Immature natural killer cell (primary cell): ENCODE data around the gene TENM3. TPM values are rescaled to one million over a fixed set of nuclear protein-coding genes. Genes with fewer than 3 reads are reported as not detected.

Experiments used
- DNase-seq, 3 donors: peaks; one replicate each; pipeline ENCODE4 v3.0.0; 2022; ENCODE audit warnings: mixed read lengths in 1 of 3
- H3K27ac Mint-ChIP-seq, 6 donors: one replicate each; pipeline ENCODE4 v1.8.0; 2020; ENCODE audit warnings: mixed read lengths in 6 of 6, mild to moderate bottlenecking in 5 of 6, inconsistent platforms in 4 of 6, moderate library complexity in 3 of 6
- H3K27me3 Mint-ChIP-seq, 3 donors: one replicate each; pipeline ENCODE4 v1.8.0; 2020 to 2021; ENCODE audit warnings: low read depth in 3 of 3, mild to moderate bottlenecking in 3 of 3, mixed read lengths in 3 of 3, moderate library complexity in 3 of 3, inconsistent platforms in 1 of 3
- H3K36me3 Mint-ChIP-seq, 3 donors: one replicate each; pipeline ENCODE4 v1.8.0; 2020; ENCODE audit warnings: mixed read lengths in 3 of 3, inconsistent platforms in 2 of 3, mild to moderate bottlenecking in 2 of 3
- H3K4me1 Mint-ChIP-seq, 2 donors: one replicate each; pipeline ENCODE4 v1.8.0; 2020; ENCODE audit warnings: inconsistent platforms in 2 of 2, mild to moderate bottlenecking in 2 of 2, mixed read lengths in 2 of 2, moderate library complexity in 1 of 2
- H3K4me3 Mint-ChIP-seq, 5 donors: one replicate each; pipeline ENCODE4 v1.8.0; 2020; ENCODE audit warnings: mild to moderate bottlenecking in 5 of 5, mixed read lengths in 5 of 5, inconsistent platforms in 3 of 5, moderate library complexity in 3 of 5
- H3K9me3 Mint-ChIP-seq, 6 donors: one replicate each; pipeline ENCODE4 v1.8.0; 2020; ENCODE audit warnings: mild to moderate bottlenecking in 6 of 6, mixed read lengths in 6 of 6, inconsistent platforms in 4 of 6, moderate library complexity in 3 of 6
- polyA plus RNA-seq, 3 donors: library from polyadenylated mRNA; unstranded; fragments of 300-500 nt; fragmentation: Illumina TruSeq; gene quantifications; one replicate each; pipeline ENCODE4 v1.2.3, GENCODE V29; 2021

The TENM3 gene
- polyA plus RNA-seq, 3 donors from 2014 or later = not detected

GRCh38 chr4:182835006-182835740, 592.0 kb downstream of the TENM3 start:
- Mint-ChIP-seq H3K27me3 (peaks cover 2 to 10% (median 2%) of the 10 kb centered on the region in 3 donors), H3K4me3 (no peak overlapping the region), H3K27ac (peak overlapping the region in 2 of 6 donors; percentile 5 to 50)

DNA sequence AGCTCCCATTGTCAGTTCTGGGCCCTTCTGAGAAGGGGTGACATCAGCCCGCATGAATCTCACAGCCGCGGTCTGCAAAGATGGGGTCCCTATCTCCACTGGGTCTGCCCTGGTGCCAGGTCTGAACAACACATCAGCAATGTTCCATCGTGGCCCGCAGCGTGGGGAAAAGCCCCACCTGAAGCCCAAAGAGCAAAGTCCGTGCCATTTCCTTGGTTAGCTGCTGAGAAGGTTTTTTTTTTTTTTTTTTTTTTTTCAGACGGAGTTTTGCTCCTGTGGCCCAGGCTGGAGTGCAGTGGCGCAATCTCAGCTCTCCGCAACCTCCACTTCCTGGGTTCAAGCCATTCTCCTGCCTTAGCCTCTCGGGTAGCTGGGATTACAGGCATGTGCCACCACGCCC, 594.6 kb downstream of the TENM3 start:
- Mint-ChIP-seq H3K36me3 (no peaks in the 10 kb centered on the region), H3K9me3 (peaks cover 0 to 5% (median 0%) of the 10 kb centered on the region in 6 donors), H3K4me3 (no peak overlapping the region), H3K27ac (no peak overlapping the region), H3K4me1 (peaks cover 13 to 22% of the 10 kb centered on the region in 2 donors), H3K27me3 (peaks cover 2 to 8% (median 4%) of the 10 kb centered on the region in 3 donors)
- no peak for DNase-seq

More at GRCh38 chr4:182835006-182835740, 592.0 kb downstream of the TENM3 start:
- peaks cover 13 to 28% of the 10 kb centered on the region in 2 donors for H3K4me1 Mint-ChIP-seq
- no peaks in the 10 kb centered on the region for H3K36me3 Mint-ChIP-seq
- no peak for DNase-seq
- peaks cover 0 to 5% (median 0%) of the 10 kb centered on the region in 6 donors for H3K9me3 Mint-ChIP-seq

- Mint-ChIP-seq H3K9me3 (peaks cover 0 to 5% (median 0%) of the 10 kb centered on the region in 6 donors), H3K4me3 (no peak overlapping the region), H3K36me3 (no peaks in the 10 kb centered on the region), H3K4me1 (peaks cover 13 to 22% of the 10 kb centered on the region in 2 donors), H3K27ac (no peak overlapping the region), H3K27me3 (peaks cover 2 to 8% (median 4%) of the 10 kb centered on the region in 3 donors)
- no peak for DNase-seq
Measured at GRCh38 chr4:182838535-182838934, 595.3 kb downstream of the TENM3 start.

- Mint-ChIP-seq H3K27ac (no peak overlapping the region), H3K4me1 (peaks cover 13 to 22% of the 10 kb centered on the region in 2 donors), H3K36me3 (no peaks in the 10 kb centered on the region), H3K4me3 (no peak overlapping the region), H3K27me3 (peaks cover 4 to 8% (median 5%) of the 10 kb centered on the region in 3 donors), H3K9me3 (peaks cover 0 to 5% (median 0%) of the 10 kb centered on the region in 6 donors)
- DNase-seq = no peak
Measured at GRCh38 chr4:182839256-182839655, 596.1 kb downstream of the TENM3 start.

DNA sequence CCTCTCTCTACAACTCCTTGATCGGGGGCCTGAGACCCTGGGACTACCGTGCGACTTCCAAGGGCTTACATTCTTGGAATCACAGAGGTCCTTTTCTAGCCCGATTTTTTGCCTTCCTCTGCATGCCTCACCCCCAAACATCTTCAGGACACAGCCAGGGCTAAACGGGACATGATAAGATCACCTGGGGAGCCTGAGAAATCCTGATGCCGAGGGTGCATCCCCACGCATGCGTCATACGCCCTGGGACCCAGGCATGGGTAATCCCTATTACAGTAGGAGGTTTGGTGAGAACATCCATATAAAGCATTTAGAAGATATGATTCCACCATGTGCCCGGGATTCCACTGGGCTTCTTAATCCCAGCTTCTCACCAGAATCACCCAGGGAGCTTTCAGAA, 596.9 kb downstream of the TENM3 start:
- Mint-ChIP-seq H3K4me3 (no peak overlapping the region), H3K36me3 (no peaks in the 10 kb centered on the region), H3K27ac (peak overlapping the region in 1 of 6 donors; percentile 62), H3K27me3 (peaks cover 4 to 8% (median 5%) of the 10 kb centered on the region in 3 donors), H3K4me1 (peaks cover 13 to 22% of the 10 kb centered on the region in 2 donors), H3K9me3 (peaks cover 0 to 5% (median 0%) of the 10 kb centered on the region in 6 donors)
- DNase-seq = no peak

- DNase-seq = no peak
- peaks cover 0 to 2% (median 0%) of the 10 kb centered on the region in 6 donors for H3K9me3 Mint-ChIP-seq
- peaks cover under 1 to 5% (median 5%) of the 10 kb centered on the region in 3 donors for H3K27me3 Mint-ChIP-seq
- H3K27ac Mint-ChIP-seq = no peak overlapping the region
- H3K4me1 Mint-ChIP-seq = peaks cover under 1 to 5% of the 10 kb centered on the region in 2 donors
- no peak overlapping the region for H3K4me3 Mint-ChIP-seq
- H3K36me3 Mint-ChIP-seq = no peaks in the 10 kb centered on the region
Measured at GRCh38 chr4:182842104-182842600, 599.0 kb downstream of the TENM3 start.

GRCh38 chr4:182842759-182843390, 599.7 kb downstream of the TENM3 start:
- H3K9me3 Mint-ChIP-seq = no peaks in the 10 kb centered on the region

DNA sequence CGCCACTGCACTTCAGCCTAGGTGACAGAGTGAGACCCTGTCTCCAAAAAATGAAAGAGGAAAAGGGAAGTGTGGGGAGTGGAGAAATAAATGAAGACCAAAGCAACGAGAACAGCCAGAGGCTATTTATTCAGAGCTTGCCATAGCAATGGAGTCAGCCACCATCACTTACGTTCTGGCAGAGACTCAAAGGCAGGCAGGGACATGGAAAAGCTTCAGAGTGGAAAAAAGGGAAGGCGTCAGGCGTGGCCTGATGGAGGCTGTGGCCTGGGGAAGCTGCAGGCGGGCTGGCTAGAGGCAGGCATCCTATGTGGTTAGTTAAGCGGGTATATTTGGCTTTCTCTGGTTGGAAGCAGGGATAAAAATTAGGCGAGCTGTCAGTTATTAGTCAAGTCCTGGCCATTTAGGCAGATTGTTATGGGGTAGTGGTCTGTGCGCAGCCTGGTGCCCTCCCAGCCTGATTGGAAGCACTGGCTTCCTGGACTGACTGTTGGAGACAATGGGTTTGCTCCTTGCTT, 600.7 kb downstream of the TENM3 start:
- Mint-ChIP-seq H3K27ac (peak overlapping the region in 1 of 6 donors; percentile 23), H3K9me3 (no peaks in the 10 kb centered on the region), H3K4me1 (no peaks in the 10 kb centered on the region), H3K36me3 (no peaks in the 10 kb centered on the region), H3K4me3 (no peak overlapping the region), H3K27me3 (peaks cover 0 to 8% (median 3%) of the 10 kb centered on the region in 3 donors)
- no peak for DNase-seq

More at GRCh38 chr4:182842759-182843390, 599.7 kb downstream of the TENM3 start:
- no peak overlapping the region for H3K4me3 Mint-ChIP-seq
- no peaks in the 10 kb centered on the region for H3K4me1 Mint-ChIP-seq
- H3K36me3 Mint-ChIP-seq = no peaks in the 10 kb centered on the region
- H3K27ac Mint-ChIP-seq = no peak overlapping the region
- DNase-seq = no peak
- H3K27me3 Mint-ChIP-seq = peaks cover 0 to 8% (median 5%) of the 10 kb centered on the region in 3 donors

GRCh38 chr4:182845618-182846017, 602.4 kb downstream of the TENM3 start:
- no peak overlapping the region for H3K27ac Mint-ChIP-seq
- H3K4me1 Mint-ChIP-seq = no peaks in the 10 kb centered on the region
- no peaks in the 10 kb centered on the region for H3K36me3 Mint-ChIP-seq
- no peaks in the 10 kb centered on the region for H3K9me3 Mint-ChIP-seq
- no peak for DNase-seq
- no peak overlapping the region for H3K4me3 Mint-ChIP-seq
- H3K27me3 Mint-ChIP-seq = peaks cover 0 to 8% (median 3%) of the 10 kb centered on the region in 3 donors

DNA sequence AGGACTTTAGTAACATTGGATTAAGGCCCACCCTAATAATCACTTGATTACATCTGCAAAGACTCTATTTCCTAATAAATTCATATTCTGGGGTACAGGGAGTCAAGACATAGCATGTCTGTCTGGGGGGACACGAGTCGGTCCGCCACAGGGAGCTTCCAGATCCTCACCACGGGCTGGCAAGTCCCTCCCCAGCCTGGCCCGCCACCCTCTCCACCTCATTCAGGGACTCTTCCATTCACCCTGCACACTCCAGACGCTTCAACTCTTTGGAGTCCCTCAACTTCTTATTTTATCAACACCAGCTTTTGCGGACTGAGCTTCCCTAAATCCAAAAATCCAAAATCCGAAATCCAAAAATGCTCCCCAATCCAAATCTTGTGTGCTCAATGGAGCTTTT, 602.8 kb downstream of the TENM3 start:
- Mint-ChIP-seq H3K4me3 (no peak overlapping the region), H3K9me3 (no peaks in the 10 kb centered on the region), H3K4me1 (no peaks in the 10 kb centered on the region), H3K27ac (no peak overlapping the region), H3K27me3 (peaks cover 0 to 7% (median 3%) of the 10 kb centered on the region in 3 donors), H3K36me3 (no peaks in the 10 kb centered on the region)
- no peak for DNase-seq

- H3K27me3 Mint-ChIP-seq = peaks cover 0 to 7% (median 3%) of the 10 kb centered on the region in 3 donors
- no peaks in the 10 kb centered on the region for H3K9me3 Mint-ChIP-seq
- no peaks in the 10 kb centered on the region for H3K36me3 Mint-ChIP-seq
- H3K27ac Mint-ChIP-seq = no peak overlapping the region
- H3K4me3 Mint-ChIP-seq = no peak overlapping the region
- DNase-seq = no peak
- no peaks in the 10 kb centered on the region for H3K4me1 Mint-ChIP-seq
Measured at GRCh38 chr4:182847576-182848450, 604.6 kb downstream of the TENM3 start.

DNA sequence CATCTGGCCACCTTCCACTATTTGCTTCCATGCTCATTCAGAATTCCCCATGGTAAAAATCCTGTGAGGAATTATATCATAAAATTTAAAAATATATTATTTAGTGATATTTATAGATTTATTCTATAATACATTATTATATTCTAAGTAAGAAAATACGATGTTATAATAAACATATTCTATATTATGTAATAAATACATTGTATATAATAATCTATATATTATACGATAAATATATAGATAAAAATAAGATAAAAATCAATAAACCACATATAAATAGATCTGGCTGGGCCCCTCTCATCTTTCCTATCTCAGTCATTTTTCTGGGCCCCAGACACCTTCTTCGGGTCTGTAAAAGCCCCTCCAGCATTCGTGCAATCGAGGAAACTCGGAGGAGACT, 605.5 kb downstream of the TENM3 start:
- Mint-ChIP-seq H3K27ac (no peak overlapping the region), H3K4me3 (no peak overlapping the region), H3K36me3 (no peaks in the 10 kb centered on the region), H3K27me3 (peaks cover 0 to 7% (median 2%) of the 10 kb centered on the region in 3 donors), H3K9me3 (no peaks in the 10 kb centered on the region), H3K4me1 (no peaks in the 10 kb centered on the region)
- no peak for DNase-seq
